GM12875 (cell line): Measurements from ENCODE around the gene SHQ1.

Source experiments
- H3K4me3 ChIP-seq: one replicate; pipeline ENCODE4 v1.5.1; 2011; ENCODE audit warnings: low read depth, low read length, control low read depth
- CTCF ChIP-seq: IDR thresholded peaks from 2 replicates; pipeline ENCODE4 v1.5.1; 2011; ENCODE audit warnings: low read depth, mild to moderate bottlenecking, control low read depth, inconsistent platforms, low read length, moderate library complexity, borderline replicate concordance; ENCODE audit not compliant: insufficient read depth

The SHQ1 gene

GRCh38 chr3:72887343-72887704, 39.1 kb upstream of the SHQ1 start:
- H3K4me3 ChIP-seq = peak overlapping the region; percentile 36
- no peak for TF ChIP-seq CTCF

- no peak overlapping the region for H3K4me3 ChIP-seq
- TF ChIP-seq CTCF = no peak
Observed at GRCh38 chr3:72872183-72872582, 23.9 kb upstream of the SHQ1 start.

GRCh38 chr3:72862314-72863090, 14.3 kb upstream of the SHQ1 start:
- TF ChIP-seq CTCF = no peak
- no peak overlapping the region for H3K4me3 ChIP-seq

- TF ChIP-seq CTCF = no peak
- no peak overlapping the region for H3K4me3 ChIP-seq
Observed at GRCh38 chr3:72860846-72861245, 12.6 kb upstream of the SHQ1 start.

- TF ChIP-seq CTCF = no peak
- no peak overlapping the region for H3K4me3 ChIP-seq
Observed at GRCh38 chr3:72860053-72860452, 11.8 kb upstream of the SHQ1 start.

GRCh38 chr3:72855001-72855400, 6.8 kb upstream of the SHQ1 start:
- no peak for TF ChIP-seq CTCF
- H3K4me3 ChIP-seq = no peak overlapping the region

- H3K4me3 ChIP-seq = peak overlapping the region; percentile 87
- no peak for TF ChIP-seq CTCF
Observed at GRCh38 chr3:72848703-72849081, 447 bp upstream of the SHQ1 start.
